GM20431 (cell line): ENCODE data around the gene CELF4.

Experiments used
- in situ Hi-C: fragments of 300-500 bp; cut with MseI, MboI; formaldehyde crosslinking; loops from one replicate; pipeline ENCODE4 v1.15.0; 2020; ENCODE audit warnings: low sequenced_read_pairs; ENCODE audit not compliant: unreplicated experiment

Gene CELF4

GRCh38 chr18:37575646-37576045, 10.0 kb upstream of the CELF4 start:
- in situ Hi-C loops: no loop called here

GRCh38 chr18:37574113-37574512, 8.5 kb upstream of the CELF4 start:
- in situ Hi-C loops: no loop called here

GRCh38 chr18:37572736-37573135, 7.1 kb upstream of the CELF4 start:
- in situ Hi-C loops: no loop called here

- in situ Hi-C loops: no loop called here
Measured at GRCh38 chr18:37571266-37571665, 5.7 kb upstream of the CELF4 start.

- in situ Hi-C loops: no loop called here
Measured at GRCh38 chr18:37570336-37570930, 4.8 kb upstream of the CELF4 start.

- in situ Hi-C loops: no loop called here
Measured at GRCh38 chr18:37568671-37569070, 3.1 kb upstream of the CELF4 start.

GRCh38 chr18:37567994-37568359, 2.4 kb upstream of the CELF4 start:
- in situ Hi-C loops: no loop called here

- in situ Hi-C loops: no loop called here
Measured at GRCh38 chr18:37567061-37567993, 1.7 kb upstream of the CELF4 start.

GRCh38 chr18:37566479-37567060, 972 bp upstream of the CELF4 start:
- in situ Hi-C loops: no loop called here

- in situ Hi-C loops: no loop called here
Measured at GRCh38 chr18:37565977-37566478, 430 bp upstream of the CELF4 start.

- in situ Hi-C loops: no loop called here
Measured at GRCh38 chr18:37564711-37565100, 892 bp downstream of the CELF4 start.

GRCh38 chr18:37563931-37564392, 1.6 kb downstream of the CELF4 start:
- in situ Hi-C loops: no loop called here

GRCh38 chr18:37561986-37562385, 3.6 kb downstream of the CELF4 start:
- in situ Hi-C loops: no loop called here

GRCh38 chr18:37560003-37560402, 5.6 kb downstream of the CELF4 start:
- in situ Hi-C loops: no loop called here

GRCh38 chr18:37559194-37559593, 6.4 kb downstream of the CELF4 start:
- in situ Hi-C loops: no loop called here

GRCh38 chr18:37554399-37554787, 11.2 kb downstream of the CELF4 start:
- in situ Hi-C loops: no loop called here

GRCh38 chr18:37553633-37554398, 11.8 kb downstream of the CELF4 start:
- in situ Hi-C loops: no loop called here

GRCh38 chr18:37552286-37552685, 13.3 kb downstream of the CELF4 start:
- in situ Hi-C loops: no loop called here

- in situ Hi-C loops: no loop called here
Measured at GRCh38 chr18:37551846-37552245, 13.8 kb downstream of the CELF4 start.

GRCh38 chr18:37551249-37551648, 14.3 kb downstream of the CELF4 start:
- in situ Hi-C loops: no loop called here
